ENCODE data around the gene LCP1. TPM values are rescaled to one million over a fixed set of nuclear protein-coding genes. Genes with fewer than 3 reads are reported as not detected.
"Not testable (repeated sequence)": the region's sequence is repeated elsewhere in the genome, so short reads cannot be mapped to it uniquely, and the experiment has no call there.

Gene LCP1
- polyA plus RNA-seq, 4 donors = 8.1 to 14.5 (median 10.5) TPM

GRCh38 chr13:46162741-46163140, 19.2 kb downstream of the LCP1 start:
- not testable (repeated sequence) for DNase-seq (ENCODE audit: low read depth in 4 of 4, low spot score in 3 of 4)

GRCh38 chr13:46160471-46161066, 21.4 kb downstream of the LCP1 start:
- DNase-seq (ENCODE audit: low read depth in 4 of 4, low spot score in 3 of 4) = peak in 3 of 4 donors; percentile 52 to 63 (median 63)

- no peak for DNase-seq (ENCODE audit: low read depth in 4 of 4, low spot score in 3 of 4)
Observed at GRCh38 chr13:46160065-46160464, 21.9 kb downstream of the LCP1 start.

- DNase-seq (ENCODE audit: low read depth in 4 of 4, low spot score in 3 of 4) = no peak
Observed at GRCh38 chr13:46158983-46159382, 23.0 kb downstream of the LCP1 start.

- no peak for DNase-seq (ENCODE audit: low read depth in 4 of 4, low spot score in 3 of 4)
Observed at GRCh38 chr13:46158222-46158621, 23.8 kb downstream of the LCP1 start.

GRCh38 chr13:46154136-46154801, 27.7 kb downstream of the LCP1 start:
- DNase-seq (ENCODE audit: low read depth in 4 of 4, low spot score in 3 of 4) = peak in 2 of 4 donors; percentile 18 to 27

- no peak for DNase-seq (ENCODE audit: low read depth in 4 of 4, low spot score in 3 of 4)
Observed at GRCh38 chr13:46152627-46153328, 29.2 kb downstream of the LCP1 start.

- no peak for DNase-seq (ENCODE audit: low read depth in 4 of 4, low spot score in 3 of 4)
Observed at GRCh38 chr13:46150134-46150693, 31.8 kb downstream of the LCP1 start.

- no peak for DNase-seq (ENCODE audit: low read depth in 4 of 4, low spot score in 3 of 4)
Observed at GRCh38 chr13:46149272-46150133, 32.5 kb downstream of the LCP1 start.

- no peak for DNase-seq (ENCODE audit: low read depth in 4 of 4, low spot score in 3 of 4)
Observed at GRCh38 chr13:46146898-46147297, 35.1 kb downstream of the LCP1 start.

- DNase-seq (ENCODE audit: low read depth in 4 of 4, low spot score in 3 of 4) = no peak
Observed at GRCh38 chr13:46145950-46146349, 36.0 kb downstream of the LCP1 start.

- no peak for DNase-seq (ENCODE audit: low read depth in 4 of 4, low spot score in 3 of 4)
Observed at GRCh38 chr13:46145135-46145534, 36.8 kb downstream of the LCP1 start.

GRCh38 chr13:46143184-46143701, 38.7 kb downstream of the LCP1 start:
- no peak for DNase-seq (ENCODE audit: low read depth in 4 of 4, low spot score in 3 of 4)

GRCh38 chr13:46142776-46143175, 39.2 kb downstream of the LCP1 start:
- DNase-seq (ENCODE audit: low read depth in 4 of 4, low spot score in 3 of 4) = no peak

- DNase-seq (ENCODE audit: low read depth in 4 of 4, low spot score in 3 of 4) = no peak
Observed at GRCh38 chr13:46140044-46140443, 41.9 kb downstream of the LCP1 start.

- no peak for DNase-seq (ENCODE audit: low read depth in 4 of 4, low spot score in 3 of 4)
Observed at GRCh38 chr13:46137627-46138317, 44.2 kb downstream of the LCP1 start.

- DNase-seq (ENCODE audit: low read depth in 4 of 4, low spot score in 3 of 4) = no peak
Observed at GRCh38 chr13:46136688-46137087, 45.3 kb downstream of the LCP1 start.

- DNase-seq (ENCODE audit: low read depth in 4 of 4, low spot score in 3 of 4) = peak in 3 of 4 donors; percentile 60 to 76 (median 70)
Observed at GRCh38 chr13:46134961-46135522, 46.9 kb downstream of the LCP1 start.

GRCh38 chr13:46134494-46134893, 47.5 kb downstream of the LCP1 start:
- no peak for DNase-seq (ENCODE audit: low read depth in 4 of 4, low spot score in 3 of 4)
